Subcutaneous adipose tissue (tissue), 4 donors: ENCODE data around the gene DLGAP1. TPM values are rescaled to one million over a fixed set of nuclear protein-coding genes. Genes with fewer than 3 reads are reported as not detected.

Experiments used
- CTCF ChIP-seq: fragments of 450-650 bp; IDR thresholded peaks from one replicate; pipeline ENCODE4 v1.5.1; 2016; ENCODE audit warnings: low read depth, mild to moderate bottlenecking, control low read depth, antibody characterized with exemption, moderate library complexity
- total RNA-seq, 4 donors: library from RNA; depleted of rRNA; stranded (reverse); fragments of >200 nt; gene quantifications; one replicate each; pipeline ENCODE4 v1.1.0, GENCODE V29; 2016

The DLGAP1 gene
- total RNA-seq, 4 donors from 2014 or later, result 0.44 to 3.3 (median 0.99) TPM

DNA sequence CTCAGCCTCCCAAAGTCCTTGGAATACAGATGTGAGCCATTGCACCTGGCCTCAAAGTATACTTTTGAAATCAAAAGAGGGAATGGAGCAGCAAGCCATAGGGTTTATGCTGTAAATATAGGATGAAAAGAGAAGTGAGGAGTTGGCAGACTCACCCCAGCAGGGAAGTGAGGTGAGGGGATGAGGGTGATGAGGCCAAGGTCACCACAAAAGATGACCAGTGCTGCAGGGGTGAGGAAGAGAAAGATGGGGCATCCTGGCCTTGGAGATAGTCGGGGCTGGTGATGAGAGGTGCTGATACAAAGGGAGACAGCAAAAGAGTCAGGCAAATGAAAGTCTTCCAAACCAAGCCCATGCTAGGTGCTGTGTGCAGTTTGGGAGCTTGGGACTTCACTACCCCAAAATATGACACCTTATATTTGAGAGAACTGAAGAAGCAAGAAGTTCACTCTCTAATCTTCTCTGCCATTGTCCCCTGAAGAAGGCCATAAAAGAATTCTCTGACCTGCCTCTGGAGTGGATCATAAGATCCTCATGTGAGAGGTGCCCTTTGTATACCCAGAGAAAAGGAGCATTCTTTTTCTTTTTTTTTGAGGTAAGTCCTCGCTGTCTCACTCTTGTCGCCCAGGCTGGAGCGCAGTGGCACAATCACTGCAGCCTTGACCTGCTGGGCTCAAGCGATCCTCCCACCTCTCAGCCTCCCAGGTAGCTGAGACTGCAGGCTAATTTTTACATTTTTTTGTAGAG is 974.1 kb downstream of the DLGAP1 start:
- no peak for TF ChIP-seq CTCF

DNA sequence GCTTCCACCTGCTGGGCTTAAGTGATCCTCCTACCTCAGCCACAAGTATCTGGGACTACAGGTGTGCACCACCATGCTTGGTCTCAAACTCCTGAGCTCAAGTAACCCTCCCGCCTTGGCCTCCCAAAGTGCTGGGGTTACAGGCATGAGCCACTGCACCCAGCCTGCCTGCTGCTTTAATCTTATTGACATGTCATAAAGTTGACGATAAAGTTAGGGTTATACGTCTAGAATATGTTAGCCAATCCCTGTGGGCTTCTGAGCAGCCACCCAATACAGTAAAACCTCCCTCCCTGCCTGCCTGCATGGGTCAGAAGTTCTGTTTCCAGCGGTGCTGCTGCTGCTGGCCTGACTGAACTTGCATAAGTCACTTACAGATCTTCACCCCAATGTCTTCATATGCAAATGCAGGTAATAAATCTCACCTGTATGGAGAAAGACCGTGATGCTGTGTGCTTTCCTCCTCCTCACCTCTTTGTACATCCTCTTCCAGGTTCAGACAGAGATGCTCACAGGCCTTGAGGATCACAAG is 975.1 kb downstream of the DLGAP1 start:
- TF ChIP-seq CTCF, result no peak

- TF ChIP-seq CTCF, result no peak
Measured at GRCh38 chr18:3478262-3478978, 976.7 kb downstream of the DLGAP1 start.

GRCh38 chr18:3472681-3473544 is 982.2 kb downstream of the DLGAP1 start:
- no peak for TF ChIP-seq CTCF

DNA sequence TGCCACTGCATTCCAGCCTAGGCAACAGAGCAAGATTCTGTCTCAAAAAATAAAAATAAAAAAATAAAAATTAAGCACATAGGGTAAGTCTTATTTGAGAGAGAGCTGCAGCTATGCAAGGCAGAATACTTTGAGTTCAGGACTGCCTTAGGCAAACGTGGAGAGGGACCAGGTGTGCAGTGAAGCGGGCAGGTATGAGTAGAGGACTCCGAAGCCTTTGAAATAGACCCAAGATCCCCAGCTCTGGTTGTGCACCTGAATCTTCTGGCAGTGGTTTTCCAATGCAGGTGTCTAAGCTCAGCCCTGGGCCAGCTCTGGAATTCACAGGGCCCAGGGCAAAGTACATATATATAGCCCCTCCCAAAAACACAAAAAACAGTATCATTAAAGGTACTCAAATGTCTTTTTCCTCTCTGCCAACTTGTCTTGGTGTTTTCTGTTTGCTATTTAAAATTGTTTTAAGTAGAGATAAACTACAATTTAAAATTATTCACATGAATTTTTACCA is 983.9 kb downstream of the DLGAP1 start:
- TF ChIP-seq CTCF, result no peak

GRCh38 chr18:3468833-3469232 is 986.3 kb downstream of the DLGAP1 start:
- TF ChIP-seq CTCF, result no peak
